HCT116 (cell line): ENCODE data around the gene TJP3.

Experiments used
- CEBPB ChIP-seq: IDR thresholded peaks from 2 replicates; pipeline ENCODE4 v1.6.1; 2012; ENCODE audit warnings: low read depth
- CTCF ChIP-seq, 3 experiments: fragments of 200-600 bp in 1 of 3; sonication (generic) in 1 of 3; IDR thresholded peaks in 2 of 3; conservative IDR thresholded peaks in 1 of 3; 2 replicates each; pipeline ENCODE4 v1.5.1; 2012 to 2017; ENCODE audit warnings: low read depth in 2 of 3, low read length in 2 of 3, antibody characterized with exemption in 1 of 3, borderline replicate concordance in 1 of 3, control low read depth in 1 of 3, mild to moderate bottlenecking in 1 of 3, mixed read lengths in 1 of 3, mixed run types in 1 of 3, moderate library complexity in 1 of 3; ENCODE audit not compliant: insufficient read depth in 1 of 3
- POLR2A ChIP-seq: IDR thresholded peaks from 2 replicates; pipeline ENCODE4 v1.7.0; 2011; ENCODE audit warnings: borderline replicate concordance; ENCODE audit not compliant: insufficient read depth, insufficient read length; ENCODE audit errors: extremely low read depth
- POLR2AphosphoS5 ChIP-seq: IDR thresholded peaks from 2 replicates; pipeline ENCODE4 v1.6.1; 2011; ENCODE audit warnings: mild to moderate bottlenecking, low read depth, low read length, moderate library complexity
- TF ChIP-seq, protein P1 (sequence below): IDR thresholded peaks from 2 replicates; pipeline ENCODE4 v1.6.1; 2011; ENCODE audit warnings: mild to moderate bottlenecking, low read length, moderate library complexity; ENCODE audit not compliant: insufficient replicate concordance; ENCODE audit errors: extremely low read depth

- TF ChIP-seq, protein P1, sequence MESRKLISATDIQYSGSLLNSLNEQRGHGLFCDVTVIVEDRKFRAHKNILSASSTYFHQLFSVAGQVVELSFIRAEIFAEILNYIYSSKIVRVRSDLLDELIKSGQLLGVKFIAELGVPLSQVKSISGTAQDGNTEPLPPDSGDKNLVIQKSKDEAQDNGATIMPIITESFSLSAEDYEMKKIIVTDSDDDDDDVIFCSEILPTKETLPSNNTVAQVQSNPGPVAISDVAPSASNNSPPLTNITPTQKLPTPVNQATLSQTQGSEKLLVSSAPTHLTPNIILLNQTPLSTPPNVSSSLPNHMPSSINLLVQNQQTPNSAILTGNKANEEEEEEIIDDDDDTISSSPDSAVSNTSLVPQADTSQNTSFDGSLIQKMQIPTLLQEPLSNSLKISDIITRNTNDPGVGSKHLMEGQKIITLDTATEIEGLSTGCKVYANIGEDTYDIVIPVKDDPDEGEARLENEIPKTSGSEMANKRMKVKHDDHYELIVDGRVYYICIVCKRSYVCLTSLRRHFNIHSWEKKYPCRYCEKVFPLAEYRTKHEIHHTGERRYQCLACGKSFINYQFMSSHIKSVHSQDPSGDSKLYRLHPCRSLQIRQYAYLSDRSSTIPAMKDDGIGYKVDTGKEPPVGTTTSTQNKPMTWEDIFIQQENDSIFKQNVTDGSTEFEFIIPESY: no peak
- TF ChIP-seq CTCF (IDR thresholded peaks at IDR 0.05 in 2 of 3, conservative IDR thresholded peaks at IDR 0.05 in 1 of 3; ENCODE audit: borderline replicate concordance in 1 of 3, insufficient read depth in 1 of 3, low read depth in 2 of 3, low read length in 2 of 3): no peak
- TF ChIP-seq CEBPB: no peak
- TF ChIP-seq POLR2A: no peak
- TF ChIP-seq POLR2AphosphoS5: no peak
Observed at GRCh38 chr19:3793799-3794198, 85.6 kb downstream of the TJP3 start.
